GM19397 (cell line): ENCODE measurements around the gene AREL1.

ENCODE experiments used
- ATAC-seq: cut with Tn5 transposase; IDR thresholded peaks from one replicate; pipeline ENCODE4 v1.9.1; 2021; ENCODE audit warnings: mild to moderate bottlenecking, moderate library complexity; ENCODE audit not compliant: unreplicated experiment

Gene AREL1

GRCh38 chr14:74702293-74702692 is 10.6 kb downstream of the AREL1 start:
- no peak for ATAC-seq

DNA sequence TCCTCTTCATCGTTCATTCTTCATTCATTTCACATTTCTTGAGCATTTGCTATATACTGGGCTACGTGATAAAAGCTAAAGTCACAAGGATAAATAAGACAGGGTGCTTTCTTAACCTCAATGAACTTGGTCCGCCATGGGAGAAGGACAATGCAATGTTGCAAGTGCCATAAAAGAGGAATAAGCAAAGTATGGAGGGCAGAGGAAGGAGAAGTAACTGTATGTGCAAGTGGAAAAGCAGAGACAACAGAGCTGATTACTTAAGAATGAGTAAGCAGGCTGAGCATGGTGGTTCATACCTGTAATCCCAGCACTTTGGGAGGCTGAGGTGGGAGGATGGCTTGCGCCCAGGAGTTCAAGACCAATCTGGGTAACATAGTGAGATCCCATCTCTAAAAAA is 14.4 kb downstream of the AREL1 start:
- no peak for ATAC-seq

DNA sequence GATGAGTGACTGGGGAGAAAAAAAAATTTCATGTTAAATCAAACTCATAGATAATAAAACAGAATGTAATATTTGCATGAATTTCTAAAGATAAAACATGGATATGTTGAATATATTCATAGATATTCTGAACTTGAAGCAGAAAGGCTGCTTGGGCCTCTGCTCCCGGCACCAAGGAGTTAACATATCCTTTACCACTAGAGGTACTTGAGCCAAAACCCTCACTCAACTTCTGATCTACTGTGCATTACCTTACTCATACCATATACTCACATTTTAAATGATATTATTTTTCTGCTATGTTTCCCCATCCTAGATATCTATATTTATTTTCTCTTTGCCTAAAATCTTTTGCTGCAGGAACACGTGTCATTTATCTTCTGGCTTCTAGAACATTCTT is 14.9 kb downstream of the AREL1 start:
- ATAC-seq, result no peak

DNA sequence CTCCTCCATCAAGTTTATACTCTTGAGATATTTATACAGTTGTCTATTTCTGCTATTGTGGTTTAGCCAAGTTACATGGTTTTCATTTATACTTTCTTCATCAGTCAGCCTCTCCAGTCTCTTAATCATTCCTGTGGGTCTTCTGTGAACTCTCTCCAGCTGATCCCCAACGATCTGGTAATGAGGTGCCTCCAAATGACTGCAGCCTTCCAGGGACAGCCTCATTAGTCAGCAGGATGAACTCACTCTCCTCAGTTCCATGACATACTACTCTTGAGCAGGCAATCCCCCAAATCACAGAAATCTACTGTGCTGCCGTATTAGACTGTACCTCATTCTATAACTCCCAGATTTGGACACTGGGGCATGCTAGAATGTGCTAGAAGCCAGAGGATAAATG is 15.3 kb downstream of the AREL1 start:
- no peak for ATAC-seq

DNA sequence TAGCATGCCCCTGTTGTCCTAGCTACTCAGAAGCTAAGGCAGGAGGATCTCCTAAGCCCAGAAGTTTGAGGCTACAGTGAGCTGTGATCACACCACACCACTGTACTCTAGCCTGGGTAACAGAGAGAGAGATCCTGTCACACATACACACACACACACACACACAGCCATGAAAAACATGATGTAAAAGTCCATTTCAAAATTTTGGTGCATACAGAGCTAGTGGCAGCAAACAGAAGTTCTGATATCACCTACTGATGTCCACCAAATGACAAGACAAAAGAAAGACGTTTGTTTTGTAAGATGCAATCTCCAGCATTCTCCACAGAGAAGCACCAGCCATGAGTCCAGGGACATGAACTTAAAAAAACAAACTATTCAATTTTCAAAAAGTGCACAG is 15.9 kb downstream of the AREL1 start:
- no peak for ATAC-seq

DNA sequence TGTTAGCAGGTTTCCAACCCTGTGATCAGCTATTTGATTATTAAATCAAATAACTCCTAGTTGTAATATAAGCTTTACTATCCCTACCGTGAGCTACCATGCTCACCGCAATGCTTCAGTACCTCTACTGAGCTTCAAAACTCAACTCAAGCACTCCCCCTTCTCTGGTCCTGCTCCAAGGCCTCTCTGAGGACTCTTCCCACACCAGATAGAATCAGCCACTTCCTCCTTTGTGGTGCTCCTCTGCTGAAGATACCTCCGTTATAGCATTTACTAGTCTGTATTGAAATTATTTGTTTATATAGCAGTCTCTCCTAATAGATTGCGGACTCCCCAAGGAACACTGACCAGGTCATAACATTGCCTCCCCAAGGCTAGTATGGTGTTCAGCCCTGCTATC is 17.5 kb downstream of the AREL1 start:
- ATAC-seq, result no peak

- no peak for ATAC-seq
These were observed 19.7 kb downstream of the AREL1 start for GRCh38 chr14:74693191-74693590.

DNA sequence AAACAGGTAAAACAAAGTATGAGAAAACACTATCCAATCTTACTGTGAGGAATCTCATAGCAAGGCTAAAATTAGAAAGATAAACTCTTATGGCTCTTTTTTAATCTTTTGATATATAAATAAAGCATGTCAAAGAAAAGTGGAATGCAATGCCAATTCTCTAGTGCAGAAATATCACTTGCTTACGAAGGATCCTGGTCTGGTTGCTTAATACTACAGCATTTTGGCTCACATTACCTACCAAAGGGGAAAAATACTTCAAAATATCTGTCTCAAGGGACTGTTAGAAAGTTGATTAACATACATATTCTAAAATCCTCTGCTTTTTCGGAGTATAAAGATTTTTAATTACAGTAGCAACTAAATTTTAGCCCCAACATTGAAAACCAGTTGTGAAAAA is 21.4 kb downstream of the AREL1 start:
- no peak for ATAC-seq

GRCh38 chr14:74685921-74686678 is 26.8 kb downstream of the AREL1 start:
- no peak for ATAC-seq

GRCh38 chr14:74685056-74685455 is 27.8 kb downstream of the AREL1 start:
- ATAC-seq, result no peak

- ATAC-seq, result no peak
These were observed 28.4 kb downstream of the AREL1 start for GRCh38 chr14:74684434-74684833.

DNA sequence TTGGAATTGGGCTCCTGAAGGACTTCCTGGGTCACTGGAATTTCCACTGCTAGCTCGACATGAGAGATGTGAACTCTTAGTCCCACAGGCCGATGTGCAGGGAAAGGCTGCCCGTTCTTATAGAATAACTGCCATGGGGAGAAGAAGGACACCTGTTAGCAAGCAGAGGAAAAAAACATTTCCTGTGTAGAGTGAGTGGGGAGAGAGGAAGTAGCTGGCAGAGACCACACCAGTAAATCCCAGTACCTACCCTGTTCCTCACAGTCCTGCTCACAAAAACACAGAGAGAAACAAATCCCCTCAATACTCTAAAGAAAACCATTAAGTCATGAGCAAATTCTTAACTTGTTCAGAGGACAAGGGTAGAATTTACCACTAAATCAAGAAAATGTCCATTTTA is 29.5 kb downstream of the AREL1 start:
- ATAC-seq, result no peak

- no peak for ATAC-seq
These were observed 30.5 kb downstream of the AREL1 start for GRCh38 chr14:74682169-74682952.

DNA sequence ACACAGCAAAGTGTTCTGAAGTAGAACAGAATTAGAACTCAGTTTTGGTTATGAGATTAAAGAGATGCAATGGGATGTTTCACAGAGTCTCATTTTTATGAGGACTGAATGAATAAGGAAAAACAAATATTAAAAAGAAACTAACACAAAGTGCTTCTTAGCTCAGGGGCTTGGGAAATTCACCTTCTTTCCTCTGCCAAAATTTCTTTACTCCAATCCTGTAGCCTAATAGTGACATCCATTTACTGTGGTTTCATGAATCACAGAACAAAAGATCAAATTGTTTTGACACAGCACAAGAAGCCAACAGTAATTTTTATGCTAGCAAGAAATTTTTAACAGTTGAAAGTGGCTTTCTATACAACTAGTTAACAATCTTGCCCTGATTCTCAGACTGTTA is 37.7 kb downstream of the AREL1 start:
- ATAC-seq, result no peak

GRCh38 chr14:74673768-74674167 is 39.1 kb downstream of the AREL1 start:
- ATAC-seq, result no peak

DNA sequence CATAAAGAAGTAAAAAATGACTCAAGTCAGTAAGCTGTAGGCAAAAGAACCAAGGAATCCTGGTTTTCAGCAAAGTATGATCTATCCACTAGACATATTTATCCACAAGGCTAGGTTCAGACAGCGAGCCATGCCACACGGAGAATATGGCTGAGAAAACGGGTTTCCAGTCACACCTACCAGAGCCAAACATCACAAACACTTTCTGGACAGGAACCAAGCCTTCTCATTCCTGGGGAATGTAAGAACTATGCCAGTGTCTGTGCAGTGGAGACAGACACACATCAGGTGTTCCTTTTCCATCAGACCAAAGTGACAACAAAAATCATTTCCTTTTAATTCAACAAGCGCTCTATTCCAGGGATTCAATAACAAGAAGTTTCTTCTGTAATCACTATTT is 41.1 kb downstream of the AREL1 start:
- ATAC-seq, result no peak

DNA sequence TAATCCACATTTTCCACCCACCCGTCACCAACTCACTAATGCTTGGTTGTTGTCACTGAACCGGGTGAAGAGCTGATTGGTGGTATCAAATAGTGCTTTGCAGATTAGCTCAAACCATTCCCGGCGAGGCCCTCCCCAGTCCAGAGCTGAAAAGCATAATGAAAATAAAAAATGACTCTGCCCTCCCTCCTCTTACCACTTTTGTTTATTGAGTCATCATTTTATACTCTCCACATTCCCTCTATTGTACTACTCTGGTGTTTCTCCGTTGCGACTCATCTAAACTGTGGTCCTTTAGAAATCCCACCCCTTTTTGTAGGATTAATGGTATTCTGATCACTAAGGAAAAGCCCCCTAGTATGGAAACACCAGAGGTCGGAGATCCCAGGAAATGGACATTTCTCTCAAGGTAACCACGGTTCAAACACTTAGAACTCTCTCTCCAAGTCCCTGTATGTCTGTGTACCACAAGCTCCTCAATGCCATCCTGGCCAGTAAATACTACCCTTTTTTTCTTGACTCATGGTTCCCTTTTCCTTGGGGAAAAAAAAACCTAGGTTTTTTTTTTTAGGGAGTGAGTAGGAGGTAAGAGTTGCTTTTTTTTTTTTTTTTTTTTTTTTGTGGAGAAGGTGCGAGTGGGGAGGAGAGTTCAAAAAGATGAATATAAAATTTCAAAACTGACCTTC is 42.0 kb downstream of the AREL1 start:
- no peak for ATAC-seq

GRCh38 chr14:74669846-74670245 is 43.0 kb downstream of the AREL1 start:
- no peak for ATAC-seq

GRCh38 chr14:74669256-74669655 is 43.6 kb downstream of the AREL1 start:
- no peak for ATAC-seq

GRCh38 chr14:74667758-74668157 is 45.1 kb downstream of the AREL1 start:
- ATAC-seq, result no peak

DNA sequence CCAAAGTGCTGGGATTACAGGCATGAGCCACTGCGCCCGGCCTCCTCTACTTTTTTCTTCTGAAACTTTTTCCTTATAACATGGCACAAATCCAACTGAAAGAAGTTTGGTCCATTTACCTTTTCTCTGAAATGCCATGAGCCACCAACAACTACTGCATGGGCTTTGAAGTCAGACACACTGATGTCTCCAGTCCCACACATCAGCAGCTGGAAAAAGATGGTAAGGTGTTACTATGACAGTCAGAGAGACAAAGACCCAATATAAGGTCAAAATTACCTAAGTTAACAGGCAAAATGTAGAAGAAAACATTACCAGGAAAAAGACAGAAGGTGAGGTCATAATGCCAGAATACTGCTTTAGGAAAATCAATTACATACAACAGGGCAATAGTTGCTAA is 48.2 kb downstream of the AREL1 start:
- ATAC-seq, result no peak

DNA sequence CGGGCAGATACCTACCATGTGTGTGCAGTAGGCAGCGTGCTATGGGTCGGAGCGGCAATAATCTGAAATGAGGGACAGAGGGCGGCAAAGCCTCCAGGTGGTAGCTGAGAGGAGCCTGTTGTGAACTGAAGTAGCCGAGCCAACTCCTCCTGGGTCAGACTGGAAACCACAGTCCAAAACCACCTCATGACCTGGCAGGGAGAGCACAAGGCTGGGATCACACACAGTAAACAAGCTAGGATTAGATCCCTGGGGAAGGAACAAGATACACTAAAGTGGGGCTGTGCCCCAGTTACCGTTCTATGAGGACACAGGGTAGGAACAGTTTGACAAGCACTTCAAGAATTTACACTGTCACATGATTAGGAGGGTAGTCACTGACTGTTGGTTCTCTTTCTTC is 49.0 kb downstream of the AREL1 start:
- no peak for ATAC-seq
